T-cell (primary cell): ENCODE results near the gene MS4A4E. TPM values are rescaled to one million over a fixed set of nuclear protein-coding genes. Genes with fewer than 3 reads are reported as not detected.

ENCODE experiments used
- ATAC-seq, 4 experiments: fragments of 200-7000 bp in 3 of 4; fragments of 150-1000 bp in 1 of 4; cut with Tn5 transposase; replicated peaks in 1 of 4; 1 replicate in 3 of 4; 2 replicates in 1 of 4; pipeline ENCODE4 v1.10.0; 2021; ENCODE audit warnings: moderate library complexity in 3 of 4, mild to moderate bottlenecking in 2 of 4, moderate number of reproducible peaks in 1 of 4
- CTCF ChIA-PET, 2 donors: fragments of 300-600 bp; sonication (Branson Sonifier 250); formaldehyde crosslinking; loops; one replicate each; lab custom pipeline; 2022; ENCODE audit warnings: antibody characterized with exemption in 2 of 2; lab: Charles Lee
- POLR2A ChIA-PET, 2 donors: fragments of 300-600 bp; sonication (Branson Sonifier 250); formaldehyde crosslinking; loops; one replicate each; lab custom pipeline; 2022; ENCODE audit warnings: antibody characterized with exemption in 2 of 2; lab: Charles Lee
- DNase-seq, 35 experiments: peaks; one replicate each; pipeline versions ENCODE4 v3.0.0 to v3.0.0-alpha.2; 2013 to 2023
- H3K27ac ChIP-seq: one replicate; pipeline ENCODE4 v1.5.1; 2013; ENCODE audit warnings: low read length
- H3K27me3 ChIP-seq, 2 experiments: replicated peaks in 1 of 2; 1 replicate in 1 of 2; 2 replicates in 1 of 2; pipeline versions ENCODE4 v1.6.1 to v1.7.0; 2013; ENCODE audit warnings: low read length in 1 of 2, mixed read lengths in 1 of 2; ENCODE audit not compliant: control insufficient read depth in 2 of 2, insufficient read depth in 2 of 2; ENCODE audit errors: extremely low read depth in 1 of 2
- H3K36me3 ChIP-seq, 2 donors: 1 replicate in 1 of 2; 2 replicates in 1 of 2; pipeline versions ENCODE4 v1.6.1 to v1.7.0; 2013; ENCODE audit warnings: low read length in 1 of 2; ENCODE audit not compliant: control insufficient read depth in 2 of 2, insufficient read depth in 1 of 2; ENCODE audit errors: extremely low read depth in 1 of 2
- H3K4me1 ChIP-seq, 2 experiments: 1 replicate in 1 of 2; 2 replicates in 1 of 2; pipeline versions ENCODE4 v1.6.1 to v1.7.0; 2013; ENCODE audit warnings: low read length in 2 of 2, mixed read lengths in 1 of 2; ENCODE audit not compliant: insufficient read depth in 2 of 2, control insufficient read depth in 1 of 2; ENCODE audit errors: extremely low read depth in 1 of 2
- H3K4me3 ChIP-seq, 2 donors: 1 replicate in 1 of 2; 2 replicates in 1 of 2; pipeline versions ENCODE4 v1.5.1 to v1.7.0; 2013; ENCODE audit warnings: mild to moderate bottlenecking in 2 of 2, low read length in 1 of 2, moderate library complexity in 1 of 2; ENCODE audit not compliant: control insufficient read depth in 1 of 2; ENCODE audit errors: extremely low read depth in 1 of 2
- H3K9me3 ChIP-seq: 2 replicates; pipeline ENCODE4 v1.7.0; 2013
- H3K27ac Mint-ChIP-seq, 2 donors: one replicate each; pipeline ENCODE4 v1.8.0; 2020 to 2021; ENCODE audit warnings: mild to moderate bottlenecking in 2 of 2, mixed read lengths in 2 of 2
- H3K27me3 Mint-ChIP-seq, 2 donors: one replicate each; pipeline ENCODE4 v1.8.0; 2021 to 2022; ENCODE audit warnings: mixed read lengths in 2 of 2
- H3K36me3 Mint-ChIP-seq: one replicate; pipeline ENCODE4 v1.8.0; 2021; ENCODE audit warnings: mixed read lengths
- H3K4me1 Mint-ChIP-seq, 3 donors: one replicate each; pipeline ENCODE4 v1.8.0; 2020 to 2022; ENCODE audit warnings: mixed read lengths in 3 of 3, mild to moderate bottlenecking in 1 of 3
- H3K4me3 Mint-ChIP-seq, 3 donors: one replicate each; pipeline ENCODE4 v1.8.0; 2020 to 2022; ENCODE audit warnings: mild to moderate bottlenecking in 3 of 3, mixed read lengths in 3 of 3, moderate library complexity in 3 of 3
- H3K9me3 Mint-ChIP-seq, 3 donors: one replicate each; pipeline ENCODE4 v1.8.0; 2020 to 2022; ENCODE audit warnings: mixed read lengths in 3 of 3
- WGBS: methylation state at CpG from one replicate; pipeline ENCODE4 v1.1.5; 2013; ENCODE audit warnings: missing lambda C conversion rate; ENCODE audit not compliant: insufficient coverage; 5-methylcytosine and 5-hydroxymethylcytosine counted together
- total RNA-seq, 35 experiments: library from RNA in 6 of 35; stranded (reverse) in 6 of 35; fragments of 120-200 nt in 1 of 35; gene quantifications; one replicate each; pipeline versions ENCODE4 v1.2.1 to v1.2.4 and lab custom pipeline; 2013 to 2026

Gene MS4A4E
- total RNA-seq, 5 donors from 2014 or later (not counting 1 experiment from before 2014, with no cell fraction given), result 0.54 to 1.0 TPM; not detected in 3

GRCh38 chr11:60257956-60258722 lies 15.2 kb upstream of the MS4A4E start:
- ChIA-PET POLR2A (no interaction called here), CTCF (no interaction called here)
- H3K27me3 ChIP-seq, result peaks cover 0 to 12% of the 10 kb centered on the region in 2 experiments
- no CpG with 5 or more reads among the region's 4 CpGs for WGBS
- H3K27ac ChIP-seq, result no peak overlapping the region
- ATAC-seq, result no peak
- H3K9me3 Mint-ChIP-seq, result peaks cover 0 to 20% (median 4%) of the 10 kb centered on the region in 3 donors
- H3K4me3 ChIP-seq, result no peak overlapping the region
- H3K9me3 ChIP-seq, result no peaks in the 10 kb centered on the region
- H3K27ac Mint-ChIP-seq, result no peak overlapping the region
- H3K36me3 ChIP-seq, result no peaks in the 10 kb centered on the region
- H3K27me3 Mint-ChIP-seq, result peaks cover 2 to 22% of the 10 kb centered on the region in 2 donors
- no peak for DNase-seq
- H3K36me3 Mint-ChIP-seq, result no peaks in the 10 kb centered on the region
- no peaks in the 10 kb centered on the region for H3K4me1 ChIP-seq
- no peaks in the 10 kb centered on the region for H3K4me1 Mint-ChIP-seq
- H3K4me3 Mint-ChIP-seq, result no peak overlapping the region

DNA sequence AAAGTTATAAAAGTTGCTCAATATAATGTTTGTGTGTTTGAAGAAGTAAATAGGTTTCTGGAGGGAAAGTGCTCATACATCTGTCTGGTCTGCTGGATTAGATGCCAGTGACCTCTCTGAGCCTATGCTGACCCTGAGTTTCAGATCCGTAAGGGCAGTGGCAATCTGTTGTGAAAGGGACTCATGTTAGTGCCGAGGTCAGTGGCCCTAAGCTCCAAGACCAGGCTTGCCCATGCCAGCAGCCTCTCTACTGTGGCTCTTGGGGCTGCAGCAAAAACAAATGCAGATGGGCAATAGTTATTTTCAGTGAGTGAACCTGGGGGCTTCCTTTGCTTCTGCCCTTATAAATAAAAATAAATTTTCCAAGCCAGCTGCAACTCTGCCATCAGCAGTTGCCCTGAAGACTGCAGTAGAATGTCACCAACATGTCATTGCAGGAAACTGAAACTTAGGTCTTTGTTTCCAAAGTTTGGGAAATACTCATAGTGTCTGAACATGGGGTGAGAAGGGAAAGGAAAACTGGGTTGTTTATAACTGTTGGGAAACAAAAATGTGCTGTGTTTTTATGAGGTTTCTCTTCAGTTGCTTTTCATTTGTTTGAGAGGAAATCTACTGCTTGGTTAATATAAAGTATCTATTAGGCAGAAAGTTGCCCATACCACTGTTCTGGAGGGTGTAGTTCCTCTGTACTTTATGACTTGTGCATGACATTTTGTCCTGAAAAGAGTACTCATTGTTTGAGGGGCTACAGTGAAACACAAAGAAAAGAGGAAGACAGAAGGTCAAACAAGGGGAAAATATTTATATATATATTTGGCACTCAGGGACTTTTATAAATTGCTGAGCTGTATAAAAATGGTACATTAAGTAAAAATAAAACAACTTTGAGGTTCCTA lies 9.5 kb upstream of the MS4A4E start:
- no peak overlapping the region for H3K4me3 Mint-ChIP-seq
- H3K9me3 Mint-ChIP-seq, result peaks cover 0 to 9% (median 4%) of the 10 kb centered on the region in 3 donors
- ATAC-seq (no peak), DNase-seq (no peak)
- Histone ChIP-seq H3K27ac (no peak overlapping the region), H3K9me3 (no peaks in the 10 kb centered on the region), H3K4me3 (no peak overlapping the region), H3K27me3 (peaks cover 0 to 12% of the 10 kb centered on the region in 2 experiments), H3K36me3 (no peaks in the 10 kb centered on the region), H3K4me1 (no peaks in the 10 kb centered on the region)
- POLR2A ChIA-PET, result interaction anchor here in 1 of 2 donors (0.6 kb wide), 1 partner anchor 17 kb away, joined by 4 read pairs; no protein-coding TSS in a partner anchor
- WGBS, result 88% methylated on average over 1 of the region's 2 CpGs
- peaks cover 16 to 30% of the 10 kb centered on the region in 2 donors for H3K27me3 Mint-ChIP-seq
- H3K27ac Mint-ChIP-seq, result no peak overlapping the region
- no peaks in the 10 kb centered on the region for H3K36me3 Mint-ChIP-seq
- H3K4me1 Mint-ChIP-seq, result no peaks in the 10 kb centered on the region
- CTCF ChIA-PET, result no interaction called here

- H3K4me1 ChIP-seq, result no peaks in the 10 kb centered on the region
- Mint-ChIP-seq H3K4me3 (no peak overlapping the region), H3K27ac (no peak overlapping the region), H3K9me3 (peaks cover 0 to 9% (median 4%) of the 10 kb centered on the region in 3 donors), H3K4me1 (no peaks in the 10 kb centered on the region), H3K27me3 (peaks cover 16 to 32% of the 10 kb centered on the region in 2 donors), H3K36me3 (no peaks in the 10 kb centered on the region)
- no peak overlapping the region for H3K27ac ChIP-seq
- no peak for ATAC-seq
- 89% methylated on average over 1 of the region's 6 CpGs for WGBS
- no peak overlapping the region for H3K4me3 ChIP-seq
- DNase-seq, result peak in 6 of 35 experiments; percentile 4 to 23 (median 10)
- H3K27me3 ChIP-seq, result peaks cover 0 to 16% of the 10 kb centered on the region in 2 experiments
- POLR2A ChIA-PET, result no interaction called here
- H3K9me3 ChIP-seq, result no peaks in the 10 kb centered on the region
- H3K36me3 ChIP-seq, result no peaks in the 10 kb centered on the region
- CTCF ChIA-PET, result interaction anchor here (0.6 to 1.2 kb wide), 4 partner anchors 13 to 478 kb away, joined by 3 to 9 read pairs (median 4); no protein-coding TSS in a partner anchor
Measured at GRCh38 chr11:60251485-60252212, 8.7 kb upstream of the MS4A4E start.

DNA sequence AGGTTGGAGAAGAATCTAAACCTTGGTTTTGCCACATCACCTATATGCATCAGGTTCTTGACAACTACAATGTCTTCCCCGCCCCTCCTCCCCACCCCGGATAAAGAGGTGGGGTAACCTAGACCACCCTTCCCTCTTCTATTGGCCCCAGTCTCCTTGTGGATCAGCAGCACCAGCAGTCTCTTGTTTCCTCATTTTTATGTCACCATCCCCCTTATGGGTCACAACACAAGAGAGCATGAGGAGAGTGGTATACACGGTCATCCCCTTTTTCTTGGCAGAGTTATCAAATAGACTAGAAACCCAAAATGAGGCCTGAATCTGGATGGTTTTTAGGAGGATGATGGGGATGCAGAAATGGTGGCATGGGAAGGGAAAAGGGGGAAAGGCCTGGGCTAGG lies 1.2 kb downstream of the MS4A4E start:
- H3K4me1 ChIP-seq, result no peaks in the 10 kb centered on the region
- ATAC-seq (no peak), DNase-seq (no peak)
- peaks cover 0 to under 1% of the 10 kb centered on the region in 2 experiments for H3K27me3 ChIP-seq
- no peak overlapping the region for H3K4me3 ChIP-seq
- WGBS, result 79% methylated on average over 2 of the region's 3 CpGs
- H3K4me1 Mint-ChIP-seq, result no peaks in the 10 kb centered on the region
- H3K9me3 Mint-ChIP-seq, result no peaks in the 10 kb centered on the region
- H3K36me3 ChIP-seq, result no peaks in the 10 kb centered on the region
- H3K36me3 Mint-ChIP-seq, result no peaks in the 10 kb centered on the region
- H3K27ac ChIP-seq, result no peak overlapping the region
- no peak overlapping the region for H3K27ac Mint-ChIP-seq
- peaks cover 31% of the 10 kb centered on the region in 2 donors for H3K27me3 Mint-ChIP-seq
- ChIA-PET CTCF (no interaction called here), POLR2A (no interaction called here)
- H3K4me3 Mint-ChIP-seq, result no peak overlapping the region
- no peaks in the 10 kb centered on the region for H3K9me3 ChIP-seq

DNA sequence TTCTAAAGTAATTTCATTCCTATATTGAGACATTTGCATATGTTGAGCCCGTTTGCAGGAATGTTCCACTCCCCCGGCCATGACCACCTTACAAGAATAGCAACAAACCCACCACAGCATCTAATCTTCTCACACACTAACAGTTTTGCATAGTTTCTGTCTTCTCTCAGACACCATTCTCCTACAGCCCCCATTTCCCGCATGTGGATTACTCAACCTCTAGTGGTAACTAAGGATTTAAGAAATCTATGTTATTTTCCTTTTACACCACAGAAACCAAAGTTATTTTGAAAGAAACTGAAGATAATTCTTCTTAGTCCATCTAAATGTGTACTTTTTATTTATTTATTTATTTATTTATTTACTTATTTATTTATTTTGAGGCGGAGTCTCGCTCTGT lies 2.3 kb downstream of the MS4A4E start:
- Mint-ChIP-seq H3K4me1 (no peaks in the 10 kb centered on the region), H3K9me3 (no peaks in the 10 kb centered on the region), H3K27me3 (peaks cover 31% of the 10 kb centered on the region in 2 donors), H3K36me3 (no peaks in the 10 kb centered on the region), H3K27ac (no peak overlapping the region), H3K4me3 (no peak overlapping the region)
- WGBS, result 85% methylated on average over 4 of the region's 5 CpGs
- ATAC-seq (no peak), DNase-seq (no peak)
- Histone ChIP-seq H3K4me1 (no peaks in the 10 kb centered on the region), H3K9me3 (no peaks in the 10 kb centered on the region), H3K4me3 (no peak overlapping the region), H3K27me3 (no peaks in the 10 kb centered on the region), H3K36me3 (no peaks in the 10 kb centered on the region), H3K27ac (no peak overlapping the region)
- CTCF ChIA-PET, result no interaction called here
- POLR2A ChIA-PET, result no interaction called here

DNA sequence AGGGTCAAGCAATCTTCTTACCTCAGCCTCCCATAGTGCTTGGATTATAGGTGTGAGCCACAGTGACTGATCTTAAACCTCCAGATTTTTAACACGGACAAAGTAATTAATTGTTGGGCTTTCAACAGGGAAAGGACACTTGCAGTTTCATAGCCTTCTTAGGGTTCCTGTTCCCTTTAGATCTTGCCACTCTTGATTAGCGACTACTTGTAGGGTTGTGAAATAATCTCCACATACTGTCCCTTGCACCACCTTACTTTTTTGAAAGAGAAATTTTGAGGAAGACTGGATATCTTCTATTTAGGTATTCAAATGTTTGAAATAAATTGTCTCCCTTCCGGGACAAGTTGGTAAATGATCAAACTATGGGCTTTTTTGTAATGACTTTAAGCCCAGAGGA lies 7.6 kb downstream of the MS4A4E start:
- DNase-seq (no peak), ATAC-seq (no peak)
- H3K9me3 Mint-ChIP-seq, result no peaks in the 10 kb centered on the region
- Histone ChIP-seq H3K9me3 (no peaks in the 10 kb centered on the region), H3K4me3 (no peak overlapping the region), H3K36me3 (no peaks in the 10 kb centered on the region), H3K27me3 (peaks cover 0 to 5% of the 10 kb centered on the region in 2 experiments), H3K27ac (no peak overlapping the region), H3K4me1 (no peaks in the 10 kb centered on the region)
- H3K36me3 Mint-ChIP-seq, result no peaks in the 10 kb centered on the region
- no peaks in the 10 kb centered on the region for H3K4me1 Mint-ChIP-seq
- H3K27me3 Mint-ChIP-seq, result peaks cover 16 to 21% of the 10 kb centered on the region in 2 donors
- ChIA-PET CTCF (no interaction called here), POLR2A (no interaction called here)
- H3K4me3 Mint-ChIP-seq, result no peak overlapping the region
- WGBS, result no CpG with 5 or more reads among the region's 3 CpGs
- H3K27ac Mint-ChIP-seq, result no peak overlapping the region
